PFSK-1 (cell line): ENCODE measurements around the gene HOXA2.

Experiments
- FOXP2 ChIP-seq: optimal IDR thresholded peaks from 2 replicates; pipeline ENCODE3; 2011; ENCODE audit warnings: borderline replicate concordance, control low read depth, inconsistent platforms; ENCODE audit not compliant: insufficient read depth; ENCODE audit errors: extremely low read length, extremely low read depth
- POLR2AphosphoS5 ChIP-seq: IDR thresholded peaks from 2 replicates; pipeline ENCODE4 v1.6.1; 2012; ENCODE audit warnings: low read depth, mild to moderate bottlenecking, control low read depth, low read length, moderate library complexity
- SIN3A ChIP-seq: IDR thresholded peaks from 2 replicates; pipeline ENCODE4 v1.6.1; 2012; ENCODE audit warnings: mild to moderate bottlenecking, low read length, moderate library complexity, borderline replicate concordance; ENCODE audit not compliant: insufficient read depth

- TF ChIP-seq FOXP2 (no peak), SIN3A (no peak), POLR2AphosphoS5 (no peak)
Measured at GRCh38 chr7:27102581-27103442, at the start of gene HOXA2.
